GM19025 (cell line): Measurements from ENCODE around the gene SLAMF6.

Experiments used
- ATAC-seq: cut with Tn5 transposase; IDR thresholded peaks from one replicate; pipeline ENCODE4 v1.9.1; 2021; ENCODE audit warnings: mild to moderate bottlenecking, low read depth, moderate library complexity; ENCODE audit not compliant: unreplicated experiment

The SLAMF6 gene

DNA sequence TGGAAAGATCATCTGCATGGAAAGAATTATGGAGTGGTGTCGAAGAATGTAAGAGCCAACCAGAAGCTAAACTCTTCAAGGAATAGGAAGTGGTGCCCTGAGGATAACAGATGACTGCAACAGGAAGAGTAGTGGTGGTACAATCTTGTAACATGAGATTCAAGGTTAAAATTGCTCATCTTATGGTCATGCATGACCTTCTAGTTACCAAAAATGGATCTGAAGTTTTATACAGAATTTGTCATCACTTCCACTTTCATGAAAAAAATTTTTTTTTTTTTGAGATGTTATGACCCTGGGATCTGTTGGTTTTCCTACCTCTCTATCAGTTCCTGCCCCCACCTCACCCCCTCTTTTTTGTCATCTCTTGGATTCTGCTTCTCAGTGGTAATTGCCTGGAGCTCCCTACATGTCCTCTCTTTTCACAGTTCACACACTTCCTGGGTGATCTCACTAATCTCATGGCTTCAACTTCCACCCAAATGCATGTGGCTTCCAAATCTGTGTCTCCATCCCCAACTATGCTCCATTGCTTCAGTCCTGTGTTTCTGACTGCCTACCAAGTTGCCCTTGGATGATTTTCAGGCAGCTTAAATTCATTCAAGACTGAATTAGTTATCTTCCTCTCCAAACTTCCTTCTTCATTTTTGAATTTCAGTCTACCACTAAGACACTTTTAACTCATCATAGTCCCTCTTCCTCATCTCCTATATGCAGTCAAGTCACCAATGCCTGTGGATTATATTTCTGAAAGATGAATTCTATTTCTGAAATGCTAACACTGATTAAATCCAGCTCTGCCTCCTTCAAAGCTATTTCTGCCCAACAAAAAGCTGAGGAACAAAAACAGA is 48.4 kb downstream of the SLAMF6 start:
- ATAC-seq: no peak

DNA sequence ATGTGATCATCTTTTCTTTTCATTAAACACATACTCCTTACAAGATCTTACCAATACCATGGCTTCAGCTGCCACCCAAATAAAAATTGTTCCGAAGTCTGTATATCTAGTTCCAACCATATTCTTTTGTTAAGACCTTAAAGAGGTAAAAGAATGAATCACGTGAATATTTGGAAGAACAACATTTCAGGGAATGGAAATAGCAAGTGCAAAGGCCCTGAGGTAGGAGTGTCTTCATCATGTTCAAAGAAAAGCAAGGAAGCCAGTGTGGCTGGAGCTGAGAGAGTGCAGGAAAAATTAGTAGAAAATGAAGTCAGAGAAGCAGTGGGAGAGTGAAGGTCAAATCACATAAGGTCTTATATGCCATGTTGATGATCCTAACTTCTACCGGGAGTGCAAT is 50.9 kb downstream of the SLAMF6 start:
- ATAC-seq: no peak

DNA sequence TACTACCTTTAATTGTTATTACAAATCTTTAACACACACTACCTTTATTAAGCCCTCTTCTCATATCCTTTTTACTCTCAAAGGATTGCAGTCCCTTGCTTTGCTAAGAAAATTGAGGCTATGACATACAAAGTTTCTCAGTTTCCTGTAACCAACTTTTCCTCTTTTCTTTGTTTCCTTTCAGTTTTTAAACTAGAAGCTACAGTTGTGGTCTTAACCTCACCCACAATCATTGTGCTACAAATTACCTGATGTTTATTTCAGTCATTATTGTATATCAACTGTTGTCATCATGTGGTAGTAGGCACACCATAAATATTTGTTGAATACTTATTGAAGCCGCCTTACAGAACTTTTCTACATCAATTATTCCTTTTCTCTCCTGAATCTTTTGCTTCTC is 51.8 kb downstream of the SLAMF6 start:
- ATAC-seq: no peak

DNA sequence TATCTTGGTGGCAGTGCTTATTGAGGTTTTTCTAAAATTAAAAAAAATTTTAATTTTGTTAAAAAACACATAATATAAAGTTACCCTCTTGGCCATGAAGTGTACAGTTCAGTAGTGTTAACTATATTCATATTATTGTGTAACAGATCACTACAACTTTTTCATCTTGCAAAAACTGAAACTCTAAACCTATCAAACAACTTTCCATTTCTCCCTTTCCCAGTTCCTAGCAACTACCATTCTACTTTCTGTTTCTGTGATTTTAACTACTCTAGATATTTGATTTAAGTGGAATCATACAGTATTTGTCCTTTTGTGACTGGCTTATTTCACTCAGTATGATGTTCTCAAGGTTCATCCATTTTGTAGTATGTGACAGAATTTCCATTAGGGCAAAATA is 55.5 kb downstream of the SLAMF6 start:
- no peak for ATAC-seq

DNA sequence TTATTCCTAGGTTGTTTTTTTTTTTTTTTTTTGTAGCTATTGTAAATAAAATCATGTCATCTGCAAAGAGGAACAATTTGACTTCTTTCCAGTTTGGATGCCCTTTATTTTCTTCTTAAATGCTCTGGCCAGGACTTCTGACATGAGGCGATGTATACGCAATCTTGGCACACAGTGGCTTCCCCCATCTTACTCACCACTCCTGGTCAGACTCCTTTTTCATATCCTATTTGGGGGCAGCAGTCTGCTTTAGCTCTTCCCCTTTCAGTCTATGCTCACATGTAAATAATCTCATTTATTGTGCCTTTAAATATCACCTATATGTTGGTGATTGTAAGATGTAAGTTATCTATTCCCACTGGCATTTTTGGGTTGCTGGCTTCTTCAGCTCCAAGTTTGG is 56.1 kb downstream of the SLAMF6 start:
- no peak for ATAC-seq

DNA sequence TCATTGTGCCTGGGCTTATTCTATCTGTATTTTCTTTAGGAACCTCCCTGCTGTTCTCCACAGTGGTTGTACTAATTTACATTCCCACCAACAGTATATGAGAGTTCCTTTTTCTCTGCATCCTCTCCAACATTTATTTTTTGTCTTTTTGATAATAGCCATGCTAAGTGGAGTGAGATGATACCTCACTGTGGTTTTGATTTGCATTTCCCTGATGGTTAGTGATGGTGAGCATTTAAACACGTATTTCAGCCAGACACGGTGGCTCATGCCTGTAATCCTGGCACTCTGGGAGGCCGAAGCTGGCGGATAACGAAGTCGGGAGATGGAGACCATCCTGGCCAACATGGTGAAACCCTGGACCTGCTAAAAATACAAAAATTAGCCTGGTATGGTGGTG is 57.9 kb downstream of the SLAMF6 start:
- ATAC-seq: no peak

DNA sequence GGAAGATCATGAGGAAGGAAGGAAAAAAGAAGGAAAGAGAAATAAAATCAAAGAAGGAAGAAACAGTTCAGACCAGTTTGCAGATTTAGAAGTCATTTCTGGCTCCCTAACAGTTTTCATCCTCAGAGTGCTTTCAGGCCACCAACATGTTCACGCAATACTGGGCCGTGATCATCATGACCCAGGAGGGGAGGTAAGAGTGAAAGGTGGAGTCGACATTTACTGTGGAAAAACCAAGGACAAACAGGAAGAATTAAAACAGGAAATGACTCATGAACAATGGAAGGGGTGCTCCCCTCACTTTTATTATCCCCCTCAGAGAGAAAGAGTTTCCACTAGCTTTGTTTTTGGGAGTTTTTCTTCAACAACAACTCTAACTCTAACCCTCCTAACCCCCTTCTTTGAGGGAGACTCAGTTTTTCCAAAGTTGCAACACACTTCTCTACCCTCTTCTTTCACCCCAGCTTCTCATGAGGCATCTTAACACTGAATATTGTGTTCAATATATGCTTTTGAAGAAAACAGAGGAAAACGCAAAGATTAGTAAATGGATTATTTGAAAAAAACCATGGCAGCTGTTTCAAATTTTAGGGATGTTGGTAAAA is 62.3 kb downstream of the SLAMF6 start:
- no peak for ATAC-seq

DNA sequence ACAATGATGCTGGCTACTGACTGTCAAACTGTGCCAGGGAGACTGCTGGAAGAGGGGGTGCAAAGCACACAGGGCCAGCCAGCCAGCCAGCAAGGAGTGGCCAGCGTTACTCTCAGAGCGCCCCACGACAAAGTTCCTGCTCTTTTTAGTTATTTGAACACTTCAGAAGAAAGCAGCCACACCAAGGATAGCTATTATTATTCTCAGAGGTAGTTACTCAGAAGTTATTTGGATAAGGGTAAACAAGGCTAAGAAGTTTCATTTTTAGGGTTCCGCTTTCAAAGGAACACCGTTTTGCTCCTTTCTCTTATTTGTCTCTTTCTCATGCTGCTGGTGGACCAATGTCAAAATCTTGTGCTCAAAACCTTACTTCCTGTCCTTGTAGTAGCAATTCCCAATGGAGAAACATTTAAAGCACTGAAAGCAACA is 62.8 kb downstream of the SLAMF6 start:
- no peak for ATAC-seq

DNA sequence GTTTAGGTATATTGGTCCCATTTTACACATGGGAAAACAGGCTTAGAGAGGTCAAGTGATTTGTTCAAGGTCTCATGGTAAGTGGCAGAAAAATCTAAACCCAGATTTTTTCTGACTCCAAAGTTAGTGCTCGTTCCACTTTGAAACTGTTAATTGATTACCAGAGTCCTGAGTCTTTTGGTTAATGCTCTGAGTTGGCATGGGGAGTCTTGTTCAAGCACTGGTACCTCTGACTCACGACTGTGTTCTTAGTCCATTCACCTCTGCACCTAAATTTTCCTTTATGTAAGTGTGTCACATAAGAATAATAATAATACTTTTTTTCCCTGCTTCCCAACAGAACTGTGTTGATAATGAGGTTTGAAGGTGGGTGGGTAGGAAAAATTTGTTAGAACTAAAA is 63.4 kb downstream of the SLAMF6 start:
- no peak for ATAC-seq

DNA sequence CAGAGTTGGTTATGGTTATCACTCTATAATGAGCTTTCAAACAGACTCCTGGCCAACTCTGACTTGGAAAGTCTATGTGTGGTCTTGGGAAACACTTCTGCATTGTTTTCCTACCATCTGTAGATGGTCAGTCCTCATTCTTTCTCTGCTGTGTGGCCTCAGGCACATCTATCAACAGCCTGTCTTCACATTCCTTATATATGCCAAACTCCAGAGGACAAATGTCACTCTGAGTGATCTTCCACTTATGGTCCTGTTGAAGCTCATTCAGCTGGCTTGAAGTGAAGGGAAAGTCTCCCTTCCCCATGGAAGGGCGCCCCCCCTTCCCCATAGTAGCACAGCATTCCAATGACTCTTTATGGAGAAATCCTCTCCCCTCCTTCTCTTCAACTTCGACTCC is 64.0 kb downstream of the SLAMF6 start:
- ATAC-seq: no peak

DNA sequence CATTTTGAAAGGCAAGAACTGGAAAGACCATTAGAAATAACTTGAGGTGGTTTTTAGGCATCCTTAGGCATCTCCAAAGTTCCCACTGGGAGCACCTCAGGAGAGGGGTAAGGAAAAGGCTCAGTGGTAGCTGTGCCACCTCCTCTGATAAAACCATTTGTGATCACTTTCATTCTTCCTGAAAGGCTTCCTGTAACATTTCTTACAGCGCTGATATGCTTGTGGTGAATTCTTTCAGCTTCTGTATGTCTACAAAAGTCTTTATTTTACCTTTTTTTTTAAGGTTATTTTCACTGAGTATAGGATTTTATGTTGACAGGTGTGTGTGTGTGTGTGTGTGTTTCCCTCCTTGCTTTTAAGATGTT is 67.9 kb downstream of the SLAMF6 start:
- ATAC-seq: no peak

DNA sequence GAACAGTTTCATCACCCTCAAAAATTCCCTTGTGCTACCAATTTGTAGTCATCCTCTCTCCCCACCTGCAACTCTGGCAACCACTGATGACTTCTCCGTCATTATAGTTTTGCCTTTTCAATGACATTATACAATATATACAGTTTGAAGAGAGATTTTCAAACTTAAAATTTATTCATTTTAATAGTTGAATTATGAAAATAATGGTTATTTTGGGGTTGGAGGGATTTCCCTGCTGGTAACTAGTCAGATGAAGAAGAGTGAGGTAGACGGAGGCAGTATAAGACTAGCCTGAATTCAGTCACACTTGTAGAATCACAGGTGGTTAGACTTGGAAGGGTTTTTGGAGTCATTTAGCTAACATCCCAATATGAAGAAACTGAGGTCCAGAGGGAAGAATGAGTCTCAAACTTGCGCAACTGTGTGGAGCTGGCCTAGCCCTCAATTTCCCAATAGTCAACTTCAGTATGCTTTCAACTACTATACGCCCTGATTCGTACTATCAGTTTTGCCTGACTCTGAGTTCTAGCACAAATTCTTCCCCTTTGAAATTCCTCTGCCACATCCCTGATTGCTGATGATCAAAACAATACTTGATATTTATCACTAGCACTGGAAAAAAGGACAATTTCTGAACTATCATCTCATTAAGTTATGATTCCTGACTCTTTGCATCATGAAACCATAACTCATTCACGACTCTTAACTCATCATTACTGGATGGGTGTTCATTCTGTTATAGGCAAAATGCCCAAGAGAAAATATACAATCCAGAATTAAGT is 68.5 kb downstream of the SLAMF6 start:
- ATAC-seq: no peak

DNA sequence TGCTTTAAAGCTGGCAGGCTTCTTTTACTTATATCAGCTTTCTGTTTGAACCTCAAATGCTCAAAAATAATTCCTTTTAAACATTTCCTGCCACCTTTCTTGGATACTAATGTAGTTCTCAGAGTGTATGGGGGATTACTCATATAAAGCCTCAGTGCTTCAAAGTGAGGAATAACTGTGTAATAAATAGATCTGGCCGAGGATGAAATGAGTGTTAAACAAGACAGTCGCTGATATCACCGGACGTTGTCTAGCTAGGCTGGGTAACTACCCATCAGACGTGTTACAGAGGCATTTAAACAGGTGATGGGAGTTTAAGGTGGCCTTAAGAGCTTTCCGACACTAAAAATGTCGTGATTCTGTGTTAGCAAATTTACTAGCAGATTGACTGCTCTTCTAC is 69.6 kb downstream of the SLAMF6 start:
- ATAC-seq: no peak

DNA sequence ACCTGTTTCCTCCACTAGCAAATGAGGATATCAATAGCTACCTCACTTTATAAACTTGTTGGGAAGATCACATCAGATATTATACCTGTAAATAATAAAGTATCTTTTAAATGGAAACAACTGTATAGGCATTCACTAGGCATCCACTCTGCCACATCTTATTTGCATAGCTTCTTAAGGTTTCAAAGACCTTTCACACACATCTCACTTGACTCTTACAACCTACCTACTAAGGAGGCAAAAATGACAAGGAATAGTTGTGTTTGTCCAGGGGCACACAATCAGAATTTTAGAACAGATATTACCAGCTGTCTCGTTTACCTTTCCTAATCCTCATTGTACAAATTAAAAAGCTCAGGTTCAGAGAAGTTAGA is 71.2 kb downstream of the SLAMF6 start:
- ATAC-seq: peak; percentile 32

DNA sequence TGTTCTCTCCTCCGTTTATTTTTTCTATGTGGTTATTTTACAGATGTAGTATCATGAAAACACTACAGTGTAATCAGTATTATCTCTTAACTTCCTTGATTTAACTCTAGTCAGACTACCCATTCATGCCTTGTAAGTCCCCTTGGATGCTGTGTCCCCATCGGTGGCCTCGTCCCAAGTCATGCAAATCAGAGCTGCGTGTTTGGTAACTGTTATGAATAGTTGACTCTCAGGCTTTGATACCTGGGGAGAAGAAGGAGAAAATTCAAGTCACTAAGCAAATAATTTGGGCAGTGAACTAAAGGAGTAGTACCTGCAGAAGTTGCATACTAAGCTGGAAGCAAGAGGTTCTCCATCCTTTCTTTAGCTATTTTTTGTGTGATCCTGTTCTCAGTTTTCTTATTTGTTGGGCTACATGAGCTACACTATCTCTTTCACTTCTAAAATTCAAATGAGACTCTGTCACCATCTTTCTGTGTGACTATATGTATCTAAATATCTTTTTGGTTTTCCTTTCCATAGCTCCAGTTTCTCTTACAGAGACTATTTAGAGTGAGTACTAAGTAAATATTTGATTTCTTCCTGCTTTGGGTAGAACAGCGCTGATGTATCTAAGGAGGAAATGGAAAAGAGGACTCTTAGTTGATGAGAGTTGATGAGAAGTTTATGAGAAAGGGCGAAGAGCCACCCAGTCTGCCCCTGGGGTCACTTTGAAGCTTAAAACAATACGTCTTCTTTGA is 71.8 kb downstream of the SLAMF6 start:
- ATAC-seq: peak; percentile 60

DNA sequence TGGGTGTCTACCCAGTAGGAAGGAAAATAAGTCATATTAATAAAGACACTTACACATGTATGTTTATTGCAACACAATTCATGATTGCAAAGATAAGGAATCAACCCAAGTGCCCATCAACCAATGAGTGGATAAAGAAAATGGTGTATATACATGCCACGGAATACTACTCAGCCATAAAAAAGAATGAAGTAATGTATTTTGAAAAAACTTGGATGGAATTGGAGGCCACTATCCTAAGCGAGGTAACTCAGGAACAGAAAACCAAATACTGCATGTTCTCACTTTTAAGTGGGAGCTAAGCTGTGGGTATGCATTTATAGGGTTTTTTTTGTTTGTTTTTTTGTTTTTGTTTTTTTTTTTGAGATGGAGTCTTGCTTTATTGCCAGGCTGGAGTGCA is 73.6 kb downstream of the SLAMF6 start:
- no peak for ATAC-seq

DNA sequence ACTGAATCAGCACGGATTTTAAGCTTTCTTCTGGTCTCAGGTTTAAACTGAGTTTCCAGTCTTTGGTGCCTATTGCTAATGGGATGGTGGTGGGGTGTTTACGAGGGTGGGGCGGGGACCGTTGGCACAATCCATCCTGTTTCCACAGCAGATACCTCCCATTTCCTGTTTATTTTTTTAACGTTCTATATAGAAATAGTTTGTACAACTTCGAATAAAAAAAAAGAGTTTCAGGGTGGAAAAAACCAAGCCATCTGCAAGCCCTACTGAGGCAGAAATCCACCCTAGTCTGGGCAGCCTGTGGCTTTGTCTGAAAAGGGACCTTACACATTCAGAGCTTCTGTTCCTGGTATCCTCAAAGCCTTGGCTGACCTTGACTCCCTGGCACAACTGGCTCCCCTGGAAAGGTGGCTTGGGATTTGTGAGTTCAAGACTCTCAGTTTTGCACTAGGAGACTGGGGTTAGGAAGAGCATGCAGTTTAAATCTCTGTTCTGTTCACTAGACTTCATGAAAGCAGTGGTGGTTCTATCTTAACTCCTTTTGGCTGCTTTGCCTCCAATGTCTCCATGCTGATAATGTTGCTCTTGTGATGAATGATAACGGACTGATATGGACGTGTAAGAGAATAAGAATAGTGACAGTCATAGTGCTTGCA is 76.0 kb downstream of the SLAMF6 start:
- ATAC-seq: no peak

DNA sequence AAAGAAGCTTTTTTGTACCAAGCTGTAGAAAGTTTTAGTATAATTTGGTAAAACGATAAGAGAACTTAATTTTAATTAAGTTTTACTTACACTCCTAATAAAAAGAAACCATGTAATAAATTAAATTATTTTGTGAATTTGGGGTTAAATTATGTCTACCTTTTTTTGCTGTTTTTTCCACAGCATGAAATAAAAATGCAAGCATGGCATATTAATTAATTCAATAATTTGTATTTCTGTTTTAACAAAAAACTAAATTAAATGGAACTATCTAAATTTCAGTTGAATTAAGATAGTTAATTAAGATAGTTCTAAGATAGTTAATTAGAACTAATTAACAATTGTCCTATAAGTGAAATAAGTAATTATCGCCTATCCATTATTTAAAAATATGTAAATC is 83.3 kb downstream of the SLAMF6 start:
- ATAC-seq: no peak

DNA sequence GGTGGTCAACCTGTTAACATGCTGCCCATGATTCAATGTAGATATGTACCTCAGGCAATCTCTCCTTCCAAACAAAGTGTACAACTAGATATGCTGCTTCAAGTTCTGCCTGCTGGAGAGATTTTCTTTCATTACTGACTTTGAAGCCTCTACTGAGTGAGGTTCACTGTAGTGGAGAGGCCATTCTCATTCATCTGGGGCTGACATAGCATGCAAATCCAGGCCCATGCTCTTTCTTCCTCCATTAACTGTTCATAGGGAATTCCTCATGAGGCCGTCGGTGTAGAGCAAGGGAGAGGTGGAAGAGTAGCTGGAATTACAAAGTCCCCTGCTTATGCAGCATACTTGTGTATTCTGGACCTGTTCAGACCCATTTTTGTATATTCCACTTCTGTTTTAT is 84.1 kb downstream of the SLAMF6 start:
- ATAC-seq: no peak

DNA sequence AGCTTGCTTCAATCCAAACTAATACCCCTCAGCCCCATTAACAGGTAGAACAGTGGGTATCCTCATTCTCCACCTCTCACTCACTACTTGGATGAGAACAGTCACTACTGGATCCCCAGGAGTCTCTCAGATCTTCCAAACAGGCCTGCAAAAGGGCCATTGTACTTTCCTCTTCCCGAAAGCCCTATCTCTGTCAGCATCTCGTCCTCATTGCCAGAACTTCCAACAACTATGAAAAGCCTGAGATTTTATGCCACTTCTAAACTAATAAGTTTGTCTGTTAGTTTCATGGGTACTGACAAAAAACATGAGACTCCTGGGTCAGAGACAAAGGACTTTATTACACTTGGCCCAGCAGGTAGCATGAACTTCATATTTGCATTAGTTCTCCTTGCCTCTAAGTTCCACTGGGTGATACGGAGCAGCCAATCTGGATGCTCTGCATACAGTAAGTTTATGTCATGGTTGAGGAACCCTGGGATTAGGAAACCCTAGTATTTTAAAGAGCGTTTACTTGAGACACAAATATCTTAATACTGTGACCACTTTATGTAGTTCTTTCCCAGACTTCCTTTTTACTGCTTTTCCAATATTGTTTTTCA is 84.6 kb downstream of the SLAMF6 start:
- ATAC-seq: no peak
